ENCODE data around the gene RAPGEF4.

DNA sequence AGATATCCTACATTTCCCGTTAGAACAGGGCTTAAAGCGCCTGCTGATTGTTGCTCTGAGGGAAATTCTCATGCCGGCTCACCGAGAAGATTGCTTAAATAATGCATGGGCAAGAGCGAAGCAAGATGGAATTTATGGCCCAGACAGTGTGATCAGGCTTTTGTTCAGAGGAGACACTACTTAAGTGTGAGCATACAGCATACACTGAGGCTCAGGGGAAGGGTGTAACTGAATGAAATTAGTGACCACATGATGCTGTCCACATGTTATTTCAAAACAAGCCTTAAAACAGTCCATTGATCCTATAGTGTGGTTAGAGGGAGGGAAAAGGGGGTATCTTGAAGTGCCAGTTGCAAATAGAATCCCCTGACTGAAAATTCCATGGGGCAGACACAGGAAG is 125.5 kb downstream of the RAPGEF4 start:
- TF ChIP-seq POLR2A (IDR thresholded peaks at IDR 0.05), result no peak
- TF ChIP-seq, protein P1, sequence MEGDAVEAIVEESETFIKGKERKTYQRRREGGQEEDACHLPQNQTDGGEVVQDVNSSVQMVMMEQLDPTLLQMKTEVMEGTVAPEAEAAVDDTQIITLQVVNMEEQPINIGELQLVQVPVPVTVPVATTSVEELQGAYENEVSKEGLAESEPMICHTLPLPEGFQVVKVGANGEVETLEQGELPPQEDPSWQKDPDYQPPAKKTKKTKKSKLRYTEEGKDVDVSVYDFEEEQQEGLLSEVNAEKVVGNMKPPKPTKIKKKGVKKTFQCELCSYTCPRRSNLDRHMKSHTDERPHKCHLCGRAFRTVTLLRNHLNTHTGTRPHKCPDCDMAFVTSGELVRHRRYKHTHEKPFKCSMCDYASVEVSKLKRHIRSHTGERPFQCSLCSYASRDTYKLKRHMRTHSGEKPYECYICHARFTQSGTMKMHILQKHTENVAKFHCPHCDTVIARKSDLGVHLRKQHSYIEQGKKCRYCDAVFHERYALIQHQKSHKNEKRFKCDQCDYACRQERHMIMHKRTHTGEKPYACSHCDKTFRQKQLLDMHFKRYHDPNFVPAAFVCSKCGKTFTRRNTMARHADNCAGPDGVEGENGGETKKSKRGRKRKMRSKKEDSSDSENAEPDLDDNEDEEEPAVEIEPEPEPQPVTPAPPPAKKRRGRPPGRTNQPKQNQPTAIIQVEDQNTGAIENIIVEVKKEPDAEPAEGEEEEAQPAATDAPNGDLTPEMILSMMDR (IDR thresholded peaks at IDR 0.05), result no peak
